Suppressor macrophage treated with lipopolysaccharide for 1 hour (primary cell): ENCODE measurements around the gene DLX2.
A peak's percentile ranks its signal among the peaks of the same experiment; 100 is the strongest.

Experiments
- DNase-seq, 3 donors: peaks; one replicate each; pipeline ENCODE4 v3.0.0-alpha.2; 2020 to 2022

The DLX2 gene

DNA sequence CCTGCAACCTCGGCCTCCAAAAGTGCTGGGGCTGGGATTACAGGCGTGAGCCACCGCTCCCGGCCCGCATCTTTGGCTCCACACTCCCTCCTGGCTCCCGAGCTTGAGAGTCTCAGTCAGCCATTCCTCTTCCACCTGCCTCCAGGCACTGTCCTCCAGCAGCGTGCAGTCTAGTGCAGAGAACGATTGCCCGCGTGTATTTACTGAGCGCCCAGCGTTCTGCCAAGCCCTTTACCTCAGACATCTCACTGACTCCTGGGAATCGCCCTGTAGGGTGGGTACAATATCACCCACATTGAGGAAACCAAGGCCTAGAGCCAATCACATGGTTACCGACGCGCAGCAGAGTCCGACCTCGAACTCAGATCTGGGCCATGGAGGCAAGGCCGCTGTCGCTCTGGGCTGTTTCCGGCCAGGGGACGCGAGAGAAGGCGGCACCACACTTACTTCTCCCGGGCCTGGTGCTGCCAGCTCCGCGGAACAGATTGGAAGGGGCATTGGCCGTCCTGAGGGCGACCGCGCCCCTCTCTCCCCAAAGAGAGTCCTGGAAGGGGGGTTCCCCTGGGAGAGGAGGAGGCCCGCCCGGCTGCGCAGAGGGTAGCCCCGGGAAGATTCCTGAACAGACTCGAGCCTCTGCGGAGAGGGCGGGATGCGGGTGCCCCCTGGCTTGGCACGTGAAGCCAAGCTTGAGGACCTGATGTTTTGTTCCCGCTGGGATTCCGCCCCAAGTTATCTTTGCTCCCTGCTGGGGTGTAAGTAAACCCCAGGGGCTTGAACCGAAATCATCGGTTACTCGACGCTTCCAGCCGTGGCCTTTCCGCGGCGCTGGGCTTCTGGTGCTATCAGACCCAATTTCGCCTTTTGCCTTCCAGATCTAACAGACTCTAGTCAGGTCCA, 5.2 kb upstream of the DLX2 start:
- no peak for DNase-seq

- peak; percentile 68 to 85 (median 70) for DNase-seq
Observed at GRCh38 chr2:172106108-172106961, 3.6 kb upstream of the DLX2 start.

GRCh38 chr2:172105471-172106107, 2.9 kb upstream of the DLX2 start:
- peak in 1 of 3 donors; percentile 12 for DNase-seq

GRCh38 chr2:172103471-172104272, 972 bp upstream of the DLX2 start:
- DNase-seq = peak; percentile 89 to 92 (median 92)

DNA sequence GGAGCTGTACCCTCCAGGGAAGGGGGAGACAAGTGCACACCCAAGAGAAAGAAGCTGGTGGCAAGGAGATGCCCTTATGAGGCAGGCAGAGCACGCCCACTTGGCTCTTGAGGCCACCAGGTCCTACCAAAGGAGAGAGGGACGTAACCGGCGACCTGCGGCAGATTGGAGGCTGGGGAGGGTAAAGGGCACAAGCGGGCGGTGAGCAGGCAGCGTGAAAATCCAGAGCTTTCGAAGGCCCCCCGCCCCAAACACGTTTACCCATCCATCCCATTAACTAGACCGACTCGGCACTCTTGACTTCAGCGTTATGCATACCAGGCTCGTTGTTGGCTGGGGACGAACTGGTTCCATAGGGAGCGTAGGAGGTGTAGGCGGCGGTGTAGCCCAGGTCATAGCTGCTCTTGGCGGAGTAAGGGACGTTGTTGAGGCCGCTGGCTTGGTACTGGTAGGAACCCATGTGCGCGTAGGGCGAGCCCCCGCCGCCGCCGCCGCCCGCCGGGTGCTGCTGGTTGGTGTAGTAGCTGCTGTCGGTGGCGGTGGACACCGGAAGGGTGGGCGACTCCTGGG, 794 bp downstream of the DLX2 start:
- DNase-seq = peak in 1 of 3 donors; percentile 31

DNA sequence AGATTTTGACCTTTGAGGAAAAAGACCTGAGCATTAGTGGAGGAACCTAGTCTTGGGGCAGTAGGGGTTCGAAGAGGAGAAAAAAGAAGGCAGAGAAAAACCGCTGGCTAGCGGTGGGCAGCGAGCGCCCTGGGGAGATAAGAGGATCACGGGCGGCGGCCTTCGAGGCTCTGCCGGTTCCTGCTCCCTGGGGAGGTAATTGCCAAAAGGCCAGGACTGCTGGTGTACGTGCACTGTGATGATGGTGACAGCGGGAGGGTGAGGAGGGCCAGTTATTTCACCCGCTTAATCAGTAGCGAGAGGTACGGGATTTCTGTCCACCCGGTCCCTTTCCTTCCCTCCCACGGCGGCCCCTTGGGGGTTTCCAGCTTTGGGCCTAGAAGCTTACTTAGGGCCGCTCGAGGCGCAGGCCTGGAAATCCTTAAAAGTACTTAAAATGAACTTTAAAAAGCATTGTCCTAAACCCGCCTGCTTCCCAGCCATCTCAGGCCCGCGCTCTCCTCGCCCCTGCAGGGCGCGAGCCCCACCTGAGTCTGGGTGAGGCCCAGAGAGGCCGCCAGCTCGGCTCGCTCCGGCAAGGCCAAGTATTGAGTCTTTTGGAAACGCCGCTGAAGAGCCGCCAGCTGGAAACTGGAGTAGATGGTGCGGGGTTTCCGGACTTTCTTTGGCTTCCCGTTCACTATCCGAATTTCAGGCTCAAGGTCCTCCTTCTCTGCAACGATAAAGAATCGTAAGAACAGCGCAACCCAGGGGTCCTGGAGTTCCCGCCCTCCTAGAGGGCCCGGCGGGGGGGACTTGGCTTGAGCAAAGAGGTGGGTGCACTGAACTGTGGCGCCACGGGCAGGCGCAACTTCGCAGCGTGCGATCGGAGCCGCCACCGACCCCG, 1.5 kb downstream of the DLX2 start:
- peak; percentile 56 to 66 (median 62) for DNase-seq

DNA sequence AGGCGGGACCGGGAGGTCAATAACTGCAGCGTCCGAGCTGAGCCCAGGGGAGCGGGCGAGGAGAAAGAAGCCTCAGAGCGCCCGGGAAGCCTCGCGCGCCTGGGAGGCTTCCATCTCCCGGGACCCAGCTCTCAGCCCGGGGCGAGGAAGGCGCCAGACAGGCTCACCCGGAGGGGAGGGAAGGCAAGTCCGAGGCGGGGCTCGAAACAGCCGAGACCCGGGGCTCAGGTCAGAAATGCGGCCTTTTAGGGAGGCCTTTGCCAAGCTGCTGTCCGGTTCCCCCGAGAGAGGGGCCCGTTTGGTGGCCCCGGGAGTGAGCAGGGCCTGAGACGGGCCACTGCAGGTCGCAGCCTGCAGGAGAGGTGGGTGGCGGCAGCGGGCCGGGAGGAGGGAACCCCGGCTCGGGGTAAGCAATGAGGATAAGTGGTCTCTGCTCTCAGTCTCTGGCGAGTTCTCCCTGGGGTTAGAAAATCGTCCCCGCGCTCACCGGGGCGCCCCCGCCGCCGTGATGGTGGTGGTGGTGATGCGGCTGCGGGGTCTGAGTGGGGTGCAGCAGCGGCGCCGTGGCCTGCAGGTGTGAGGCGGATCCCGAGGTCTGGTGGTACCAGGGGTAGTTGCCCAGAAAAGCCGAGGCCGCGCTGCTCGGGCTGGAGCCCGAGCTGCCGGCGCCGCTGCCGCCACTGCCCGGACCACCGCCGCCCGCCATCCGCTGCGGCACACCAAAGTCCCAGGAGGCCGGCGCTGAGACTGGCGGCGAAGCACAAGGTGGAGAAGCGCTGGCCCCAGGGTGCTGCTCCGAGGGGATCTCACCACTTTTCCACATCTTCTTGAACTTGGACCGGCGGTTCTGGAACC, 2.4 kb downstream of the DLX2 start:
- peak in 1 of 3 donors; percentile 11 for DNase-seq

DNA sequence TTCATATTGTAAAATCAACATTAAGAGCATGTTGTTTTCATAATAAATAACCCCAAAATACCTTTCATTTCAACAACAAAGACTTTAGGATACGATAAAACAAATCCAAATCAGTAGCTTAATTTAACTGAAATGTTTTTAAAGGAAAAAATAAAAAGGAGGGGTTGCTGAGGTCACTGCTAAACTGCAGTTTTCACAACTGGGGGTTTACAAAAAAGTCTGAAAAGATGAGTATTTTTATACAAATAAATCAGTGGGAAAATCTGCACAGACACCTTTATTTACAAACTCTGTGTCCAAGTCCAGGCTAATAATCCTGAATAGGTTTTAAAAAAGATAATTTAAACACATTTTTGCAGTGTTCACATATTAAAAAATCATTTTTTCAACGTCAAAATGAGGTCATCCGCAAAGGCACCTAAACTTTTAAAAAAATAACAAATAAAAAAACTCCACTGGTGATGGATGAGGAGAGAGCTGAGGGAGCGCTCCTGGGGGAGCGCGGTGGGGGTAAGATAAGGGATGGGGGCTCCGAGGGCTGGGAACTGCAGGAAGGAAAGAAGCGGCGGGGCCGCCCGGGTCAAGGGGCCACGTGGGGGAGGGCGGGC, 3.1 kb downstream of the DLX2 start:
- DNase-seq = no peak

GRCh38 chr2:172098650-172099471, 3.8 kb downstream of the DLX2 start:
- peak; percentile 86 to 96 (median 92) for DNase-seq

DNA sequence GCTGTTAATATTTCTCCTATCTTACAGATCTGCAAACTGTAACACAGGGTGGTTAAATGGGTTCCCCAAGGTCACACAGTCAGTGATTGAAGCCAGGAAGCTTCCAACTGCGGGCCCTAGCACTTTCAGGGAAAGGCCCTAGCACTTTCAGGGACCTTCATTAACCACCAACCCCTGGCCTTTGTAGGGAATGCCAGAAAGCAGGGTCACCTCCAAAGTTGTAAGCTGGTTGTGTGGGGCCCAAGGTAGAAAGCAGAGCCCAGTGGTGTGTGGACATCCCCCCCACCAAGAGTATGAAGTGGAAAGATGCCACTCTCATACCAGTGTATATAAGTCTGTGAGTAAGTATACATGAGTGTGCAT, 4.4 kb downstream of the DLX2 start:
- no peak for DNase-seq

DNA sequence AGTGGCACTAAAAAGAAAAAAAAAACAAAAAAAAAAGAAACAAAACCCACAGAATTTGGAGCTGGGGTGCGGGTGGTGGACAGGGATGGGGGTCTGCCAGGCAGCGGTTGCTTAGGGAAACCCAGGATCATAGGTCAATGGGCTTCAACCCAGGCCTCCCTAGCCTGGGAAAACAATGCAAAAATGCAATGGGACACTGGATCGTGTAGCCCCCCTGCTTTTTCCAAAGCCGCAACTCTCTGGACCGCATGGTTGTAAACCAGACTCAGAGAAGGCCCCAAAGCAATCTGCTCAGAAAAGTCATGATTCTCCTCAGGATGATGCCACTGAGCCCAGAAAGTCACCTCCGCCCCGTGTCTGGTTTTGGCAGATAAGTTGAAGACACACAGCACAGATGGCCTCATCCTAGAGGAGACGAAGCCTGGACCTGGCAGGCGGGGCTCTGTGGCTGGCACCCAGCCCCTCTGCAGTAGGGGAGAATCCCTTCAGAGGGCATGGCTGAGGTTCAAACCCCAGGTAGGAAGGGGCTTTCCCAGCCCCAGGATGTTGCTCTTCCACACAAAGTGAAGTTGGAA, 5.1 kb downstream of the DLX2 start:
- DNase-seq = no peak

DNA sequence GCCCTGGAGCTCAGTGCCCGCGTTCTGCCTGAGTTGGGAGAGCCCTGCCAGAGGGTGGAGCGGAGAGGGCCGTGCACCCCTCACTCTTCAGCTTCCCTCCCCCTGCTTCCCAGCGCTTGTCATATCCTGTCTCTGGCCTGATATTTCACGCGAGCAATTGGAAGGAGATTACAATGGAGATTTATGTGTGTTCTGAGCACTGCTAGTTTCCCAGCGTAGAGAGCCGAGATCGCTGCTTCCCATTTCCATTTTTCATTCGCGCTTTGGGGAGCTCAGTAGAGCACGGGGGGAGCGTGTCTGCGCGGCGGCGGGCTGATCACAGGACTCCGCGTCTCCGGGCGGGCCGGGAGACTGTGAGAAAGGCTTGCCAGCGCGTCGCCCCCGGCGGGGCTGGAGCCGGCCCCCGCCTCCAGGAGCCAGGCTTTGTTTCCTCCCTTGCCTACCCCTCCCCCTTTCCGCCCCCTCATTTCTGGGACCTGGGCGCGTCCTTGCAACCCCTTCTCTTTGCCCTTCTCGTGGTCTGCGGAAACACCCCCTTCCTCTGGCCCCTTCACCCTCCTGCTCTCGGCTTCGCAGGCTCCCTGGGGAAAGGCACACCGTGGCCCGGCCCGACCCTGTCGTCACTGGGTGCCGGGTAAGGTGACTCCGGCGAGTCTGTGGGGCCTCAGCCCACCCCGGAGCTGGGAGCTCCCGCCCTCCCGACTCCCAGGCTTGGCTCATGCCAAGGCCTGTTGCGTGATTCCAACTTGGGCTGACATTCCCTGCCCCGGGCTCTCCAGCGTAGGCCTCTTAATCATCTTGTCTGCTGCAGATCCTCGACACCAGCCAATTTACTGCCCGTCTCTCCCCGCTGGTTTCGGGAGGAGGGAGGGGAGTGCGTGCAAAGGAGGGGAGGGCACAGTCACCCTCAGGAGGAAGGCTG, 5.8 kb downstream of the DLX2 start:
- peak in 2 of 3 donors; percentile 45 to 59 for DNase-seq

- DNase-seq = peak in 1 of 3 donors; percentile 10
Observed at GRCh38 chr2:172095905-172096625, 6.6 kb downstream of the DLX2 start.

GRCh38 chr2:172095146-172095904, 7.4 kb downstream of the DLX2 start:
- peak; percentile 77 to 89 (median 78) for DNase-seq
